ENCODE data around the gene CTXND1.
A peak's percentile ranks its signal among the peaks of the same experiment; 100 is the strongest.

The CTXND1 gene

DNA sequence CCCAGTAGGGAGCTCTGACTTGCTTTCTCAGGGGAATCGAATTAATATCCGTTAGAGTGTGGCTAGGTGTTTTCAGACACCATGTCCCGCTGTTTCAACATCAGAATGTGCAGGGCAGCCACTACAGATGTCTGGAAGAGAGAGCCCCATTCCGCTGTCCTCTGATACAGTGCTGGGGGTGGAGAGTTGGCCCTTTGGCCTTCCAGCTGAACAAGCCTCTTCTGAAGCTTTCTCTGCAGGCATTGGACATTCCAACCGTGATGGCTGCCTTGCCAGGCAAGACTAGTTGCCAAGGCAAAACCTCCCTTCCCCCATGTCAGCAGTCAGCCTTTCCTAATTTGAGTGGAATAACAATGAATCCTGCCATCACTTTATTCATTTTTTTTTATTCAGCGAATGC, 97.7 kb downstream of the CTXND1 start:
- H3K27me3 ChIP-seq (ENCODE audit: insufficient read depth, low read length, poor library complexity, severe bottlenecking) = no peaks in the 10 kb centered on the region
- peaks cover 23% of the 10 kb centered on the region for H3K79me2 ChIP-seq (ENCODE audit: insufficient read depth, low read length)
- H3K4me3 ChIP-seq (ENCODE audit: low read length, poor library complexity, severe bottlenecking) = peak overlapping the region; percentile 75
- H3K9ac ChIP-seq (ENCODE audit: low read depth, low read length, poor library complexity, severe bottlenecking) = peak overlapping the region; percentile 80
- H3F3A ChIP-seq (ENCODE audit: low read depth) = no peaks in the 10 kb centered on the region
- H3K9me2 ChIP-seq (replicated peaks; ENCODE audit: low read depth, low read length) = no peaks in the 10 kb centered on the region
- no peaks in the 10 kb centered on the region for H3K9me3 ChIP-seq (ENCODE audit: insufficient read depth, low read depth, low read length)
- H3K36me3 ChIP-seq (ENCODE audit: insufficient read depth, low read length) = no peaks in the 10 kb centered on the region
- no peak overlapping the region for H2AFZ ChIP-seq (ENCODE audit: low read length)
- no peaks in the 10 kb centered on the region for H4K20me1 ChIP-seq (ENCODE audit: insufficient read depth, low read length, poor library complexity, severe bottlenecking)
- H3K4me2 ChIP-seq (ENCODE audit: low read depth, low read length, poor library complexity, severe bottlenecking) = peak overlapping the region; percentile 87
- TF ChIP-seq, protein P1, sequence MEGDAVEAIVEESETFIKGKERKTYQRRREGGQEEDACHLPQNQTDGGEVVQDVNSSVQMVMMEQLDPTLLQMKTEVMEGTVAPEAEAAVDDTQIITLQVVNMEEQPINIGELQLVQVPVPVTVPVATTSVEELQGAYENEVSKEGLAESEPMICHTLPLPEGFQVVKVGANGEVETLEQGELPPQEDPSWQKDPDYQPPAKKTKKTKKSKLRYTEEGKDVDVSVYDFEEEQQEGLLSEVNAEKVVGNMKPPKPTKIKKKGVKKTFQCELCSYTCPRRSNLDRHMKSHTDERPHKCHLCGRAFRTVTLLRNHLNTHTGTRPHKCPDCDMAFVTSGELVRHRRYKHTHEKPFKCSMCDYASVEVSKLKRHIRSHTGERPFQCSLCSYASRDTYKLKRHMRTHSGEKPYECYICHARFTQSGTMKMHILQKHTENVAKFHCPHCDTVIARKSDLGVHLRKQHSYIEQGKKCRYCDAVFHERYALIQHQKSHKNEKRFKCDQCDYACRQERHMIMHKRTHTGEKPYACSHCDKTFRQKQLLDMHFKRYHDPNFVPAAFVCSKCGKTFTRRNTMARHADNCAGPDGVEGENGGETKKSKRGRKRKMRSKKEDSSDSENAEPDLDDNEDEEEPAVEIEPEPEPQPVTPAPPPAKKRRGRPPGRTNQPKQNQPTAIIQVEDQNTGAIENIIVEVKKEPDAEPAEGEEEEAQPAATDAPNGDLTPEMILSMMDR (conservative IDR thresholded peaks at IDR 0.05; ENCODE audit: low read length) = no peak
- no peak for TF ChIP-seq EZH2phosphoT487 (IDR thresholded peaks at IDR 0.05; ENCODE audit: borderline replicate concordance)
- H3K4me1 ChIP-seq (ENCODE audit: insufficient read depth, low read length, poor library complexity, severe bottlenecking) = peaks cover 50% of the 10 kb centered on the region

DNA sequence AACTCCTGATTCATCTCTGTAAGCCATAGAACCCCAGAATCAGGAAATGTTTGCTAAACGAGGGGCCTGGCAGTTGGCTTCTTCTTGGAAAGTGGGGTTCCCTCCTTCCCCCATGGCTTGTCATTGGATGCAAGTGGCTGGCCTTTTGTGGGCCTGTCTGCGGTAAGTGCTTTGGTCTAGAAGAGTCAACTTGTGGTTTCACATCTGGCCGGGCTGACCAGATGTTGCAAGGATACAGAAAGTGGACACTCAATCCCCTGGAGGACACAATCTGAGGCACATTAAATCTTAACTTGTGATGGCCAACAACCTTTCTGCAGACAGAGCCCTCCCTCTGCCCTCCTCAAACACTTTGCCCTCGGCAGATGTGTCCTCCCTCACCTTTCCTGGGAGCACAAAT, 98.1 kb downstream of the CTXND1 start:
- H3K9me3 ChIP-seq (ENCODE audit: insufficient read depth, low read depth, low read length) = no peaks in the 10 kb centered on the region
- no peaks in the 10 kb centered on the region for H3K27me3 ChIP-seq (ENCODE audit: insufficient read depth, low read length, poor library complexity, severe bottlenecking)
- H3K36me3 ChIP-seq (ENCODE audit: insufficient read depth, low read length) = no peaks in the 10 kb centered on the region
- no peaks in the 10 kb centered on the region for H4K20me1 ChIP-seq (ENCODE audit: insufficient read depth, low read length, poor library complexity, severe bottlenecking)
- peak overlapping the region; percentile 87 for H3K4me2 ChIP-seq (ENCODE audit: low read depth, low read length, poor library complexity, severe bottlenecking)
- no peaks in the 10 kb centered on the region for H3K9me2 ChIP-seq (replicated peaks; ENCODE audit: low read depth, low read length)
- peak overlapping the region; percentile 75 for H3K4me3 ChIP-seq (ENCODE audit: low read length, poor library complexity, severe bottlenecking)
- TF ChIP-seq EZH2phosphoT487 (IDR thresholded peaks at IDR 0.05; ENCODE audit: borderline replicate concordance) = no peak
- TF ChIP-seq, protein P1 (conservative IDR thresholded peaks at IDR 0.05; ENCODE audit: low read length) = no peak
- peaks cover 46% of the 10 kb centered on the region for H3K4me1 ChIP-seq (ENCODE audit: insufficient read depth, low read length, poor library complexity, severe bottlenecking)
- peaks cover 23% of the 10 kb centered on the region for H3K79me2 ChIP-seq (ENCODE audit: insufficient read depth, low read length)
- H3F3A ChIP-seq (ENCODE audit: low read depth) = no peaks in the 10 kb centered on the region
- H2AFZ ChIP-seq (ENCODE audit: low read length) = no peak overlapping the region
- peak overlapping the region; percentile 80 for H3K9ac ChIP-seq (ENCODE audit: low read depth, low read length, poor library complexity, severe bottlenecking)

DNA sequence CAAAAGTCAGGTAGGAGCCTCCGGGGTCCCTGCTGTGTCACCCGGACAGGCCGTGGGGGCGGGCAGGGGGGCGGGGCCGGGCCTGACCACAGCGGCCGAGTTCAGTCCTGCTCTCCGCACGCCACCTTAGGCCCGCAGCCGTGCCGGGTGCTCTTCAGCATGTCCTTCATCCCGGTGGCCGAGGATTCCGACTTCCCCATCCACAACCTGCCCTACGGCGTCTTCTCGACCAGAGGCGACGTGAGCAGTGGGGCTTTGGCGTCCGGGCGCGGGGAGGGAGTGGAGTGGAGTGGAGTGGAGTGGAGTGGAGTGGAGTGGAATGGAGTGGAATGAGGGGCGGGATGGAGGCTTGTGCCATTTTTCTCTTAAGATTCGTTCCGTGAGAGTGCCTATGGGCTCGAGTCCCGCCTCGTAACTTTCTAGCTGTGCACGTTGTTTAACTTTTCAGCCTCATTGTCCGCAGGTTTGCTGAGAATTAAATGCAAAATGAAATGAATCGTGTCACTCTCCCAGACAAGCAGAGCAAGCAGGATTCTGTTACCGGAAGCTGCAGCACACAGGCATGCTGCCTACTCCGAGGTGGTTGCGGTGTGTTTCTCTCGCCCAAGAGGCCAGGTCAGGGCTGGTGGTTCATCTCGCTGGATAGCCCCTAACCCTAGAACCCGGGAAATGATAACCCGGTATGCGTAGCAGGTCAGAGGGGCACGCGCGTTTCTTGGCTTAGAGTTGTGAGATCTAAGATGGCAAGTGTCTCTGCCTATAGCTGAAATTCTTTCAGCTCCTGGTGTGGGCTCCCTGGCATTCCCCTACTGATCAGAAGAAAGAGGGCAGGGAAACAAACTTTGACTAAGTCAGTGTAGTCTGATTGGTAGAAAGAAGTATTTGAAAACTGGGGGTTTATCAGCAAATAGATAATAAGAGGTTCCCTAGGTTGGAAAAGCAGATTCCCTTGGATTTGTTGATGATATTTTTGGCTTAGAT, 98.8 kb downstream of the CTXND1 start, which contains the start of gene FAH:
FAH (plus strand) TSS at position 104 of the 981 bp plus-strand sequence; CDS start at position 160, 56 bp downstream.
- H3K9me3 ChIP-seq (ENCODE audit: insufficient read depth, low read depth, low read length) = no peaks in the 10 kb centered on the region
- H2AFZ ChIP-seq (ENCODE audit: low read length) = peak within 1 kb of the TSS; percentile 89
- no peaks in the 10 kb centered on the region for H4K20me1 ChIP-seq (ENCODE audit: insufficient read depth, low read length, poor library complexity, severe bottlenecking)
- H3K4me1 ChIP-seq (ENCODE audit: insufficient read depth, low read length, poor library complexity, severe bottlenecking) = peaks cover 41% of the 10 kb centered on the region
- H3K4me3 ChIP-seq (ENCODE audit: low read length, poor library complexity, severe bottlenecking) = peak within 1 kb of the TSS; percentile 75
- H3K79me2 ChIP-seq (ENCODE audit: insufficient read depth, low read length) = peaks cover 23% of the 10 kb centered on the region
- H3K36me3 ChIP-seq (ENCODE audit: insufficient read depth, low read length) = no peaks in the 10 kb centered on the region
- H3K27me3 ChIP-seq (ENCODE audit: insufficient read depth, low read length, poor library complexity, severe bottlenecking) = no peaks in the 10 kb centered on the region
- peak within 1 kb of the TSS; percentile 80 for H3K9ac ChIP-seq (ENCODE audit: low read depth, low read length, poor library complexity, severe bottlenecking)
- no peaks in the 10 kb centered on the region for H3F3A ChIP-seq (ENCODE audit: low read depth)
- H3K4me2 ChIP-seq (ENCODE audit: low read depth, low read length, poor library complexity, severe bottlenecking) = peak within 1 kb of the TSS; percentile 87
- no peaks in the 10 kb centered on the region for H3K9me2 ChIP-seq (replicated peaks; ENCODE audit: low read depth, low read length)
- TF ChIP-seq, protein P1 (conservative IDR thresholded peaks at IDR 0.05; ENCODE audit: low read length) = no peak
- TF ChIP-seq EZH2phosphoT487 (IDR thresholded peaks at IDR 0.05; ENCODE audit: borderline replicate concordance) = no peak

Measured in Loucy (cell line).